SK-N-SH treated with all-trans-retinoic acid at 6 μM for 48 hours (cell line): ENCODE results near the gene PPM1B.

Experiments
- ATAC-seq: fragments of 200-7000 bp; cut with Tn5 transposase; 3 replicates; pipeline ENCODE4 v1.9.1; 2020; ENCODE audit warnings: mild to moderate bottlenecking, moderate library complexity
- ARNTL ChIP-seq: fragments of 450-650 bp; formaldehyde crosslinking; IDR thresholded peaks from 2 replicates; pipeline ENCODE4 v1.5.0; 2020; ENCODE audit warnings: low read depth, mild to moderate bottlenecking, moderate library complexity, borderline replicate concordance
- BACH2 ChIP-seq: fragments of 250-450 bp; sonication (Bioruptor Pico); IDR thresholded peaks from 2 replicates; pipeline ENCODE4 v1.9.0; 2021; ENCODE audit warnings: mild to moderate bottlenecking, borderline replicate concordance
- CREB5 ChIP-seq: fragments of 250-450 bp; sonication (Bioruptor Pico); IDR thresholded peaks from 2 replicates; pipeline ENCODE4 v1.5.1; 2020; ENCODE audit warnings: low read depth, mild to moderate bottlenecking, moderate library complexity
- CSDC2 ChIP-seq: fragments of 250-450 bp; sonication (Bioruptor Pico); IDR thresholded peaks from 2 replicates; pipeline ENCODE4 v1.5.0; 2020; ENCODE audit warnings: mild to moderate bottlenecking, moderate library complexity
- ESRRG ChIP-seq: fragments of 250-450 bp; sonication (Bioruptor Pico); IDR thresholded peaks from 2 replicates; pipeline ENCODE4 v1.6.1; 2021; ENCODE audit warnings: mild to moderate bottlenecking
- GLIS3 ChIP-seq: fragments of 250-450 bp; sonication (Bioruptor Pico); IDR thresholded peaks from 2 replicates; pipeline ENCODE4 v1.5.0; 2020; ENCODE audit warnings: mild to moderate bottlenecking, moderate library complexity
- ISL1 ChIP-seq: fragments of 250-450 bp; sonication (Bioruptor Pico); IDR thresholded peaks from 2 replicates; pipeline ENCODE4 v2.1.2; 2022; ENCODE audit warnings: mild to moderate bottlenecking, moderate library complexity
- OSR1 ChIP-seq: fragments of 250-450 bp; sonication (Bioruptor Pico); IDR thresholded peaks from 2 replicates; pipeline ENCODE4 v1.8.0; 2022; ENCODE audit warnings: moderate library complexity, mild to moderate bottlenecking, inconsistent platforms
- PATZ1 ChIP-seq: fragments of 250-450 bp; sonication (Bioruptor Pico); IDR thresholded peaks from 2 replicates; pipeline ENCODE4 v1.8.0; 2020; ENCODE audit warnings: mild to moderate bottlenecking, moderate library complexity, borderline replicate concordance
- PPARA ChIP-seq: fragments of 250-450 bp; sonication (Bioruptor Pico); IDR thresholded peaks from 2 replicates; pipeline ENCODE4 v1.5.0; 2020; ENCODE audit warnings: mild to moderate bottlenecking, borderline replicate concordance
- RARB ChIP-seq: fragments of 250-450 bp; sonication (Bioruptor Pico); IDR thresholded peaks from 2 replicates; pipeline ENCODE4 v1.8.0; 2021; ENCODE audit warnings: mild to moderate bottlenecking, moderate library complexity
- SNAI2 ChIP-seq: fragments of 250-450 bp; sonication (Bioruptor Pico); IDR thresholded peaks from 2 replicates; pipeline ENCODE4 v1.5.0; 2020; ENCODE audit warnings: mild to moderate bottlenecking, moderate library complexity
- TCF4 ChIP-seq: fragments of 250-450 bp; sonication (Bioruptor Pico); IDR thresholded peaks from 2 replicates; pipeline ENCODE4 v1.8.0; 2021; ENCODE audit warnings: mild to moderate bottlenecking, moderate library complexity, borderline replicate concordance
- TOX ChIP-seq: fragments of 250-450 bp; sonication (Bioruptor Pico); IDR thresholded peaks from 2 replicates; pipeline ENCODE4 v1.8.0; 2021; ENCODE audit warnings: mild to moderate bottlenecking, moderate library complexity, borderline replicate concordance
- TSHZ2 ChIP-seq: fragments of 250-450 bp; sonication (Bioruptor Pico); IDR thresholded peaks from 2 replicates; pipeline ENCODE4 v1.5.0; 2020; ENCODE audit warnings: mild to moderate bottlenecking, moderate library complexity
- ZC3H10 ChIP-seq: fragments of 250-450 bp; sonication (Bioruptor Pico); IDR thresholded peaks from 2 replicates; pipeline ENCODE4 v1.5.1; 2021; ENCODE audit warnings: mild to moderate bottlenecking, moderate library complexity
- ZFP30 ChIP-seq: fragments of 450-650 bp; formaldehyde crosslinking; IDR thresholded peaks from 2 replicates; pipeline ENCODE4 v1.5.0; 2022; ENCODE audit warnings: mild to moderate bottlenecking, moderate library complexity
- ZNF565 ChIP-seq: fragments of 450-650 bp; formaldehyde crosslinking; conservative IDR thresholded peaks from 2 replicates; pipeline ENCODE4 v1.5.0; 2020; ENCODE audit warnings: low read depth, mild to moderate bottlenecking, moderate library complexity
- ZNF70 ChIP-seq: fragments of 450-650 bp; formaldehyde crosslinking; IDR thresholded peaks from 2 replicates; pipeline ENCODE4 v1.5.0; 2020; ENCODE audit warnings: mild to moderate bottlenecking, moderate library complexity
- ZNF8 ChIP-seq: fragments of 450-650 bp; formaldehyde crosslinking; IDR thresholded peaks from 2 replicates; pipeline ENCODE4 v1.5.0; 2020; ENCODE audit warnings: mild to moderate bottlenecking, moderate library complexity

The PPM1B gene

GRCh38 chr2:44137872-44138551 is 30.7 kb upstream of the PPM1B start (continued):
- TF ChIP-seq PATZ1 (CRISPR knock-in tag): no peak
- TF ChIP-seq, all 23 proteins: peak for 0

GRCh38 chr2:44139741-44140140 is 28.9 kb upstream of the PPM1B start:
- TF ChIP-seq CSDC2 (CRISPR knock-in tag): no peak
- no peak for TF ChIP-seq ZNF8
- no peak for TF ChIP-seq CREB5 (CRISPR knock-in tag)
- no peak for TF ChIP-seq SNAI2 (CRISPR knock-in tag)
- TF ChIP-seq ZNF70 (CRISPR knock-in tag): no peak
- TF ChIP-seq ZC3H10: no peak
- no peak for TF ChIP-seq ARNTL (CRISPR knock-in tag)
- no peak for TF ChIP-seq OSR1 (CRISPR knock-in tag)
- no peak for TF ChIP-seq ZNF565 (CRISPR knock-in tag)
- no peak for TF ChIP-seq TCF4 (CRISPR knock-in tag)
- TF ChIP-seq ZFP30 (CRISPR knock-in tag): no peak
- TF ChIP-seq, all 23 proteins: peak for 0

GRCh38 chr2:44142306-44142705 is 26.4 kb upstream of the PPM1B start:
- ATAC-seq: no peak
- TF ChIP-seq TCF4 (CRISPR knock-in tag): no peak
- no peak for TF ChIP-seq BACH2 (CRISPR knock-in tag)

More at GRCh38 chr2:44139741-44140140, 28.9 kb upstream of the PPM1B start:
- no peak for ATAC-seq

- TF ChIP-seq ZNF8 (no peak), PPARA (no peak), GLIS3 (no peak), ZNF565 (CRISPR knock-in tag) (no peak), RARB (CRISPR knock-in tag) (no peak), ISL1 (CRISPR knock-in tag) (no peak), ZNF70 (CRISPR knock-in tag) (no peak), CSDC2 (CRISPR knock-in tag) (no peak), BACH2 (CRISPR knock-in tag) (no peak)
- TF ChIP-seq, all 23 proteins: peak for 0
- ATAC-seq: no peak
These were observed 25.0 kb upstream of the PPM1B start for GRCh38 chr2:44143701-44144100.

- no peak for ATAC-seq
- TF ChIP-seq GLIS3 (no peak), TOX (no peak), ZFP30 (CRISPR knock-in tag) (no peak), TSHZ2 (CRISPR knock-in tag) (no peak), ZNF8 (no peak), PPARA (no peak), BACH2 (CRISPR knock-in tag) (no peak), TCF4 (CRISPR knock-in tag) (no peak)
- TF ChIP-seq, all 23 proteins: peak for 0
These were observed 19.7 kb upstream of the PPM1B start for GRCh38 chr2:44148999-44149398.

- TF ChIP-seq BACH2 (CRISPR knock-in tag): no peak
- no peak for TF ChIP-seq ESRRG (CRISPR knock-in tag)
- no peak for TF ChIP-seq ZC3H10
- no peak for TF ChIP-seq PATZ1 (CRISPR knock-in tag)
- TF ChIP-seq ZFP30 (CRISPR knock-in tag): no peak
- TF ChIP-seq ZNF565 (CRISPR knock-in tag): no peak
- no peak for TF ChIP-seq GLIS3
- TF ChIP-seq RARB (CRISPR knock-in tag): no peak
- no peak for TF ChIP-seq CREB5 (CRISPR knock-in tag)
- TF ChIP-seq TOX: no peak
- no peak for ATAC-seq
These were observed 18.2 kb upstream of the PPM1B start for GRCh38 chr2:44150473-44150872.
